SH-SY5Y (cell line): ENCODE data around the gene ADARB2.

Source experiments
- GATA2 ChIP-seq: IDR thresholded peaks from 2 replicates; pipeline ENCODE4 v1.6.1; 2011; ENCODE audit warnings: mild to moderate bottlenecking, low read depth, low read length
- GATA3 ChIP-seq: IDR thresholded peaks from 2 replicates; pipeline ENCODE4 v1.6.1; 2011; ENCODE audit warnings: low read depth, mild to moderate bottlenecking, low read length, moderate library complexity

GRCh38 chr10:1400101-1401070, 336.9 kb downstream of the ADARB2 start:
- TF ChIP-seq GATA3 (no peak), GATA2 (no peak)
